Parietal lobe (tissue), 2 donors: ENCODE measurements around the gene KLHDC7A. TPM values are rescaled to one million over a fixed set of nuclear protein-coding genes. Genes with fewer than 3 reads are reported as not detected.

Experiments
- small RNA-seq: library from RNA; depleted of rRNA; stranded (forward); fragments of <200 nt; gene quantifications from one replicate; pipeline ENCODE3, GENCODE V24; 2014; ENCODE audit warnings: low replicate concordance
- total RNA-seq: library from RNA; depleted of rRNA; stranded (reverse); fragments of >200 nt; gene quantifications from one replicate; pipeline ENCODE4 v1.2.3, GENCODE V29; 2014

Gene KLHDC7A
- not detected for total RNA-seq

DNA sequence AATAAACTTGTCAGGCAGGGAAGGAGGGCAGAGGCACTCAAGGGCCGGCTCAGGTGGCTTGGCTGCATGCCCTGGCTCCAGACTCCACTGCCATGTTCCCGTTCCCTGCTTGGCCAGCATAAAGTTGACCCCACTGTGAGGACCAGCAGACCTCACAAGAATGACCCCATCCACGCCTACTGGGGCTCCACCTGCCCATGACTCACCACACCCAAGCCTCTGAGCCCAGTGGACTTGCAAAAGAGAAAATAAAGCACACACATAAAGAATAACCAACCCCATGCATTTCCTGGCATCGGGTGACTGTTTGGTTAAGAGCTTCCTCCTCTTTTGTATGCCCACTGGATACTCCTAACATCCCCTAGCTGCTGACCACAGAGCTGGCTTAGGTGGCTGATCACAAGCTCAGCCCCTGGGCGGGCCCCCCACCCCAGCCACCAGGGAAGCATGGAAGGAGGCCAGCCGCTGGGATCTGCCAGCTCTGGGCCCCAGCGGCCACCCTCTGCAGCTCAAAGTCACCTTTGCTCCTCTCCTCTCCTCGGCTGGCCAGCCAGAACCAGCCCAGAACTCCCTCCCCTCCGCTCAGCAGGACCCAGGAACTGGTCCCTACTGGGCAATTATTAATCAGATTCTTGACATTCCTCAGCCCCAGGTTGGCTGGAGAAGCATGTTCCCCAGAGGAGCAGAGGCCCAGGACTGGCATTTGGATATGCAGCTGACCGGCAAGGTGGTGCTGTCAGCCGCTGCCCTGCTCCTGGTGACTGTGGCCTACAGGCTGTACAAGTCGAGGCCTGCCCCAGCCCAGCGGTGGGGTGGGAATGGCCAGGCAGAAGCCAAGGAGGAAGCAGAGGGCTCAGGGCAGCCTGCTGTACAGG, at the start of gene KLHDC7A:
TSS of gene KLHDC7A (plus strand) at position 616 of the 875 bp plus-strand sequence. CDS start at position 668, 52 bp downstream.

Small RNA genes within 50 kb of the gene (small RNA-seq; reads per million reads assigned to genes)
- not detected for gene DYNLL1P3

Other genes with a start within 250 kb of the KLHDC7A start
- not detected for gene PAX7, start 149.9 kb downstream of the KLHDC7A start, total RNA-seq